GM12892 (cell line): ENCODE data around the gene SERPINE1.

Source experiments
- POLR2A ChIP-seq: IDR thresholded peaks from 2 replicates; pipeline ENCODE4 v1.6.1; 2011; ENCODE audit warnings: low read depth, low read length, control low read depth
- POLR2AphosphoS5 ChIP-seq: IDR thresholded peaks from 2 replicates; pipeline ENCODE4 v1.6.1; 2011; ENCODE audit warnings: low read depth, low read length, control low read depth
- TAF1 ChIP-seq: IDR thresholded peaks from 2 replicates; pipeline ENCODE4 v1.6.1; 2011; ENCODE audit warnings: low read depth, mild to moderate bottlenecking, control low read depth, low read length, borderline replicate concordance

- TF ChIP-seq POLR2AphosphoS5 = no peak
- TF ChIP-seq TAF1 = no peak
- TF ChIP-seq POLR2A = no peak
Measured at GRCh38 chr7:101120315-101120714, 6.6 kb upstream of the SERPINE1 start.
